OCI-LY3 (cell line): Measurements from ENCODE around the gene CHCHD1.

Experiments used
- CTCF ChIP-seq: fragments of 200-600, 300-600 bp; sonication (generic); IDR thresholded peaks from 2 replicates; pipeline ENCODE4 v1.5.1; 2014; ENCODE audit warnings: antibody characterized with exemption, low read length, low read depth
- EZH2phosphoT487 ChIP-seq: fragments of 200-600 bp; shearing (Covaris generic); IDR thresholded peaks from 2 replicates; pipeline ENCODE4 v1.6.1; 2018; ENCODE audit warnings: antibody characterized with exemption, mixed run types, low read depth

GRCh38 chr10:73732931-73733623, 48.8 kb upstream of the CHCHD1 start:
- TF ChIP-seq CTCF (no peak), EZH2phosphoT487 (no peak)
